Omental fat pad (tissue), 4 donors: ENCODE data around the gene SETD2. TPM values are rescaled to one million over a fixed set of nuclear protein-coding genes. Genes with fewer than 3 reads are reported as not detected.

Source experiments
- ATAC-seq: fragments of 150-250 bp; one replicate; pipeline ENCODE4 v1.9.1; 2016; ENCODE audit warnings: mild to moderate bottlenecking, moderate library complexity; ENCODE audit not compliant: low FRiP score
- DNase-seq: peaks from one replicate; pipeline ENCODE4 v3.0.0-alpha.2; 2019; ENCODE audit warnings: low spot score
- total RNA-seq, 4 donors: library from RNA; depleted of rRNA; stranded (reverse); fragments of >200 nt; gene quantifications; one replicate each; pipeline ENCODE4 v1.1.0, GENCODE V29; 2016
- TF ChIP-seq, protein P1 (sequence below), 3 donors: fragments of 450-650 bp; IDR thresholded peaks; one replicate each; pipeline ENCODE4 v1.5.1; 2016 to 2017; ENCODE audit warnings: antibody characterized with exemption in 3 of 3, mild to moderate bottlenecking in 3 of 3, moderate library complexity in 2 of 3

SETD2 gene
- total RNA-seq, 4 donors from 2014 or later = 42.9 to 83.1 (median 52.1) TPM

DNA sequence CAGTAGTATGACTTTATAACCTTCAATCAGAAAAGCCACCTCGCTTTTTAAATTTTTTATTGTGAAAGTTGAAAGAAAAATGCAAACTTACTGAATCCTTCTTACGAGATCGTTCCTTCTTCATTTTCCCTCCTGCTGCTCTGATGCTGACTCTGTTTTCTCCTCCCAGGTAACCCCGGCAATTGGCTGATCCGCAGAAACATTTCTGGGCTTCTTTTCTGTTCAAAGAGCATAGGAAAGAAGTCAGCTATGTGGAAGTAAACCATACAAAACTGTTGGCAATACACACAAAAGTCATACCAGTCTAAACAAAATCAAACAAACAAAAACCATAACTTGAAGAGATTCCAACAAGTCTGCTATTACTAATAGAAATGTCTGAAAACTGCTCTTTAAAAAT, 66.0 kb downstream of the SETD2 start:
- TF ChIP-seq, protein P1, sequence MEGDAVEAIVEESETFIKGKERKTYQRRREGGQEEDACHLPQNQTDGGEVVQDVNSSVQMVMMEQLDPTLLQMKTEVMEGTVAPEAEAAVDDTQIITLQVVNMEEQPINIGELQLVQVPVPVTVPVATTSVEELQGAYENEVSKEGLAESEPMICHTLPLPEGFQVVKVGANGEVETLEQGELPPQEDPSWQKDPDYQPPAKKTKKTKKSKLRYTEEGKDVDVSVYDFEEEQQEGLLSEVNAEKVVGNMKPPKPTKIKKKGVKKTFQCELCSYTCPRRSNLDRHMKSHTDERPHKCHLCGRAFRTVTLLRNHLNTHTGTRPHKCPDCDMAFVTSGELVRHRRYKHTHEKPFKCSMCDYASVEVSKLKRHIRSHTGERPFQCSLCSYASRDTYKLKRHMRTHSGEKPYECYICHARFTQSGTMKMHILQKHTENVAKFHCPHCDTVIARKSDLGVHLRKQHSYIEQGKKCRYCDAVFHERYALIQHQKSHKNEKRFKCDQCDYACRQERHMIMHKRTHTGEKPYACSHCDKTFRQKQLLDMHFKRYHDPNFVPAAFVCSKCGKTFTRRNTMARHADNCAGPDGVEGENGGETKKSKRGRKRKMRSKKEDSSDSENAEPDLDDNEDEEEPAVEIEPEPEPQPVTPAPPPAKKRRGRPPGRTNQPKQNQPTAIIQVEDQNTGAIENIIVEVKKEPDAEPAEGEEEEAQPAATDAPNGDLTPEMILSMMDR (IDR thresholded peaks at IDR 0.05) = no peak
- DNase-seq (no peak), ATAC-seq (no peak)

DNA sequence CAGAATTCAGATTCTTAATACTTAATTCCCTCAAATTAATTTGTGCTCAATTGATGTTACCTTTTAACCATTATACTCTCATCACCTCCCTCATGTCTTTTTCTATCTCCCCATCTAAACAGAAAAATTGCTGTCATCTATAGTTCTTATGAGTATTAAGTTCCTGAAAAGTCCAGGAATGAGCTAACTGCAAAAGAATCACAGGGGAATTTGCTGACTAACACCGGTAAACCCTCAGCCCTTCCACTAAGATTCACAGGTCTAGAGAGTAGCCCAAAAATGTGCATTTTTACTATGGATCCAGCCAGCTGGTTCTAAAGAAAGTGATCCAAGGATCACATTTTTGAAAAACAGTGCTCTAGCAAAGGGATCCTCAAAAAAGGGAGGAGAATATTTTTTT, 67.0 kb downstream of the SETD2 start:
- ATAC-seq (no peak), DNase-seq (no peak)
- TF ChIP-seq, protein P1 (IDR thresholded peaks at IDR 0.05) = no peak

DNA sequence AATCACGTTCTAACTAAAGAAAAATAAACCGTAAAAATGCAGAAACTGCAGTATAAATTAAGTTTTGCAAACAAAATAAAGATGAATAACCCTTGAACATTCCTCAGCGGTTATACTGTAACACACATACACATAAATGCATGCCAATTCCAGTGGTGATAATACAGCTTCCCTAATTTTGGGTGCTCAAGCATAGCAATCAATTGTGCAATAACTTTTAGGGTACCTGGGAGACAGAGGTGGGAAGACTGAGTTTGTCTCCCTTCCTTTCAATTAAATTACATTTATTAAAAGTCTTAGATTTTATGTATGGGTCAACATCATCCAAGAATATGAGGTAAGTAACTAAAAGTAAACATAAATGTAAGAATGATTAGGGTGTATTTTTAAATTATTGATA, 71.8 kb downstream of the SETD2 start:
- DNase-seq (no peak), ATAC-seq (no peak)
- TF ChIP-seq, protein P1 (IDR thresholded peaks at IDR 0.05) = no peak

- TF ChIP-seq, protein P1 (IDR thresholded peaks at IDR 0.05) = no peak
- ATAC-seq (no peak), DNase-seq (no peak)
These were observed 74.3 kb downstream of the SETD2 start for GRCh38 chr3:47089630-47090029.

DNA sequence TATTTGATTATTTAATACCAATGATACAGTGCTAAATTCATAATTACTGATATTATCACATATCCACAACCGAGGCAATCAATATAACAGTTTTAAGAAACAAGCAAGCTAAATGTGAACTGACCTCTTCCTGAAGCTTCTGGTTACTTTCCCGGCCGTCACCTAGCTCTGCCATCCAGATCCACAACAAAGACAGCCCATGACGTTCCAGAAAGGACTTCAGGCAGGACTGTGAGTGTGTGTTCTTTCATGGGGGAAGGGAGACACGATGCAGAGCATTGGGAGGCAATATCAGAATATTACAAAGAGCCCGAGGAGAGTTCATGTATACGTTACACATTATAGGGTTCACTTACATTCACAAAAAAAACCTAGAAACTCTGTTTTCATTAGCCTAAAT, 77.8 kb downstream of the SETD2 start:
- no peak for DNase-seq
- TF ChIP-seq, protein P1 (IDR thresholded peaks at IDR 0.05) = no peak
- no peak for ATAC-seq

- ATAC-seq (no peak), DNase-seq (no peak)
- TF ChIP-seq, protein P1 (IDR thresholded peaks at IDR 0.05) = no peak
These were observed 80.1 kb downstream of the SETD2 start for GRCh38 chr3:47083786-47084185.

DNA sequence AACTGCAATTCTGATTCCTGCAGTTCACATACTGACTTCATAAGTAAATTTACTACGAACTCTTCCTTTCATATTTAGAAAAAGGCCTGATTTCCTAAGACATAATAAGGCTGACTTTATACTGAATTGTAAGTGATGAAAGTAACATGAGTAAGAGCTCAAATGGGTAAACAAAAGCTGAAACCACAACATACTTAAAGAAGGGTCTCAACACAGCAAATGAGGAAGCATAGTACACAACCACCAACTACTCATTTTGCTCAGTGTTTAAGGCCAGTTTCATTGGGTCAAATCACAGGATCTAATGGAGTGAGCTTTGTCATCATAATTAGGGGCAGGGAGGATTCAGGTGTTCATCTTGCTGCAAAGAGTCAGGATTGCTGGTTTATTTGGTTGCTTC, 81.4 kb downstream of the SETD2 start:
- ATAC-seq (no peak), DNase-seq (no peak)
- TF ChIP-seq, protein P1 (IDR thresholded peaks at IDR 0.05) = no peak
